BE2C (cell line): ENCODE results near the gene WDR82. TPM values are rescaled to one million over a fixed set of nuclear protein-coding genes. Genes with fewer than 3 reads are reported as not detected.

Source experiments
- DNase-seq: peaks from one replicate; pipeline ENCODE4 v3.0.0-alpha.2; 2020
- H3K27me3 ChIP-seq: fragments of 250-450 bp; sonication (Bioruptor Pico); 2 replicates; pipeline ENCODE4 v1.5.1; 2020; ENCODE audit warnings: mild to moderate bottlenecking
- H3K36me3 ChIP-seq: fragments of 250-450 bp; sonication (Bioruptor Pico); 2 replicates; pipeline ENCODE4 v1.5.1; 2020; ENCODE audit warnings: mild to moderate bottlenecking
- H3K4me1 ChIP-seq: fragments of 250-450 bp; sonication (Bioruptor Pico); 2 replicates; pipeline ENCODE4 v1.5.1; 2020
- H3K4me3 ChIP-seq: 2 replicates; pipeline ENCODE4 v1.5.1; 2011; ENCODE audit warnings: low read depth, low read length
- H3K9me3 ChIP-seq: fragments of 250-450 bp; sonication (Bioruptor Pico); 2 replicates; pipeline ENCODE4 v1.5.1; 2020
- CTCF ChIP-seq: IDR thresholded peaks from 2 replicates; pipeline ENCODE4 v1.5.1; 2012; ENCODE audit warnings: mild to moderate bottlenecking, low read depth, low read length
- polyA plus RNA-seq: library from polyadenylated mRNA; unstranded; fragments of >200 nt; gene quantifications from one replicate; pipeline ENCODE4 v1.2.1, GENCODE V29; 2012; ENCODE audit warnings: low read depth, missing spikeins; ENCODE audit not compliant: insufficient read length, insufficient read depth

The WDR82 gene
- 64.6 TPM for polyA plus RNA-seq

- Histone ChIP-seq H3K9me3 (no peaks in the 10 kb centered on the region), H3K4me3 (peak within 1 kb of the TSS; percentile 85), H3K4me1 (peaks cover 3% of the 10 kb centered on the region; the same call in 1 of the 2 replicates), H3K36me3 (peaks cover 11% of the 10 kb centered on the region; the same call in 1 of the 2 replicates), H3K27me3 (no peaks in the 10 kb centered on the region)
- peak; percentile 39 for TF ChIP-seq CTCF
- DNase-seq: peak; percentile 95
These were observed at the start of gene WDR82 for GRCh38 chr3:52278510-52279069. WDR82 (minus strand) TSS chr3:52278649; CDS start chr3:52278361, 288 bp downstream.

GRCh38 chr3:52327486-52328290 is 49.2 kb upstream of the WDR82 start:
- no peaks in the 10 kb centered on the region for H3K9me3 ChIP-seq
- DNase-seq: no peak
- TF ChIP-seq CTCF: no peak

GRCh38 chr3:52326976-52327375 is 48.5 kb upstream of the WDR82 start:
- Histone ChIP-seq H3K4me3 (no peak overlapping the region), H3K4me1 (no peaks in the 10 kb centered on the region), H3K36me3 (no peaks in the 10 kb centered on the region), H3K9me3 (no peaks in the 10 kb centered on the region), H3K27me3 (no peaks in the 10 kb centered on the region)
- DNase-seq: no peak
- no peak for TF ChIP-seq CTCF

More at GRCh38 chr3:52327486-52328290, 49.2 kb upstream of the WDR82 start:
- H3K27me3 ChIP-seq: no peaks in the 10 kb centered on the region
- H3K36me3 ChIP-seq: no peaks in the 10 kb centered on the region
- no peaks in the 10 kb centered on the region for H3K4me1 ChIP-seq
- no peak overlapping the region for H3K4me3 ChIP-seq

- Histone ChIP-seq H3K4me1 (no peaks in the 10 kb centered on the region), H3K9me3 (no peaks in the 10 kb centered on the region), H3K4me3 (no peak overlapping the region), H3K27me3 (no peaks in the 10 kb centered on the region), H3K36me3 (no peaks in the 10 kb centered on the region)
- no peak for TF ChIP-seq CTCF
- no peak for DNase-seq
These were observed 47.2 kb upstream of the WDR82 start for GRCh38 chr3:52325686-52326085.

GRCh38 chr3:52324676-52325075 is 46.2 kb upstream of the WDR82 start:
- no peak for TF ChIP-seq CTCF

More at GRCh38 chr3:52324676-52325075, 46.2 kb upstream of the WDR82 start:
- H3K36me3 ChIP-seq: no peaks in the 10 kb centered on the region
- no peak overlapping the region for H3K4me3 ChIP-seq
- no peaks in the 10 kb centered on the region for H3K9me3 ChIP-seq
- DNase-seq: no peak
- H3K4me1 ChIP-seq: no peaks in the 10 kb centered on the region
- no peaks in the 10 kb centered on the region for H3K27me3 ChIP-seq
